GM06990 (cell line): ENCODE results near the gene THAP5.
"Not testable (repeated sequence)": the region's sequence is repeated elsewhere in the genome, so short reads cannot be mapped to it uniquely, and the experiment has no call there.

Experiments
- DNase-seq: peaks from one replicate; pipeline ENCODE4 v3.0.0-alpha.2; 2011; ENCODE audit not compliant: insufficient read length; ENCODE audit errors: extremely low read depth
- H3K27me3 ChIP-seq: replicated peaks from 2 replicates; pipeline ENCODE4 v1.6.0; 2011; ENCODE audit warnings: low read length; ENCODE audit not compliant: control insufficient read depth, insufficient read depth
- H3K36me3 ChIP-seq: 2 replicates; pipeline ENCODE4 v1.5.1; 2011; ENCODE audit warnings: low read length; ENCODE audit not compliant: control insufficient read depth, insufficient read depth
- H3K4me3 ChIP-seq: replicated peaks from 2 replicates; pipeline ENCODE4 v1.5.1; 2011; ENCODE audit warnings: low read depth, mild to moderate bottlenecking, control low read depth, low read length
- TF ChIP-seq, protein P1 (sequence below): IDR thresholded peaks from 2 replicates; pipeline ENCODE4 v1.5.1; 2011; ENCODE audit warnings: low read length, control low read depth, mild to moderate bottlenecking, inconsistent platforms; ENCODE audit not compliant: insufficient read depth, poor library complexity, severe bottlenecking

THAP5 gene

DNA sequence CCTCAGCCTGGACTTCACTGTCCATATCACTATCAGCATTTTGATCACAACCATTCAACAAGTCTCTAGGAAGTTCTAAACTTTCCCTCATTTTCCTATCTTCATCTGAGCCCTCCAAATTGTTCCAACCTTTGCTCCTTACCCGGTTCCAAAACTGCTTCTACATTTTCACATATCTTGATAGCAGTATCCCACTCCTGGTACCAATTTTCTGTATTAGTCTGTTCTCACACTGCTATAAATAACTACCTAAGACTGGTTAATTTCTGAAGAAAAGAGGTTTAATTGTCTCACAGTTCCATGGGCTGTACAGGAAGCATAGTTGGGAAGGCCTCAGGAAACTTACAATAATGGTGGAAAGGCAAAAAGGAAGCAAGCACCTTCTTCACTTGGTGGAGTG is 11.9 kb downstream of the THAP5 start:
- TF ChIP-seq, protein P1, sequence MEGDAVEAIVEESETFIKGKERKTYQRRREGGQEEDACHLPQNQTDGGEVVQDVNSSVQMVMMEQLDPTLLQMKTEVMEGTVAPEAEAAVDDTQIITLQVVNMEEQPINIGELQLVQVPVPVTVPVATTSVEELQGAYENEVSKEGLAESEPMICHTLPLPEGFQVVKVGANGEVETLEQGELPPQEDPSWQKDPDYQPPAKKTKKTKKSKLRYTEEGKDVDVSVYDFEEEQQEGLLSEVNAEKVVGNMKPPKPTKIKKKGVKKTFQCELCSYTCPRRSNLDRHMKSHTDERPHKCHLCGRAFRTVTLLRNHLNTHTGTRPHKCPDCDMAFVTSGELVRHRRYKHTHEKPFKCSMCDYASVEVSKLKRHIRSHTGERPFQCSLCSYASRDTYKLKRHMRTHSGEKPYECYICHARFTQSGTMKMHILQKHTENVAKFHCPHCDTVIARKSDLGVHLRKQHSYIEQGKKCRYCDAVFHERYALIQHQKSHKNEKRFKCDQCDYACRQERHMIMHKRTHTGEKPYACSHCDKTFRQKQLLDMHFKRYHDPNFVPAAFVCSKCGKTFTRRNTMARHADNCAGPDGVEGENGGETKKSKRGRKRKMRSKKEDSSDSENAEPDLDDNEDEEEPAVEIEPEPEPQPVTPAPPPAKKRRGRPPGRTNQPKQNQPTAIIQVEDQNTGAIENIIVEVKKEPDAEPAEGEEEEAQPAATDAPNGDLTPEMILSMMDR: no peak
- Histone ChIP-seq H3K27me3 (no peaks in the 10 kb centered on the region), H3K4me3 (no peak overlapping the region), H3K36me3 (no peaks in the 10 kb centered on the region)
- DNase-seq: no peak

DNA sequence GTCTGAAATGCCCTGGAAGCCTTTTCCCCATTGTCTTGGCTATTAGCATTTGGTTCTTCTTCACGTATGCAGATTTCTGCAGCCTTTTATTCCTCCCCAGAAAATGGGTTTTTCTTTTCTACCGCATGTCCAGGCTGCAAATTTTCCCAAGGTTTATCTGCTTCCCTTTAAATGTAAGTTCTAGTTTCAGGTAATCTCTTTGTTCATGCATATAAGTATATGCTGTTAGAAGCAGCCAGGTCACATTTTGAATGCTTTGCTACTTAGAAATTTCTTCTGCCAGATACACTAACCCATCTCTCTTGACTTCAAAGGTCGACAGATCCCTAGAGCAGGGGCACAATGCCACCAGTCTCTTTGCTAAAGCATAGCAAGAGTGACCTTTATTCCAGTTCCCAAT is 12.3 kb downstream of the THAP5 start:
- no peak for DNase-seq
- TF ChIP-seq, protein P1: no peak
- Histone ChIP-seq H3K4me3 (no peak overlapping the region), H3K27me3 (no peaks in the 10 kb centered on the region), H3K36me3 (no peaks in the 10 kb centered on the region)

DNA sequence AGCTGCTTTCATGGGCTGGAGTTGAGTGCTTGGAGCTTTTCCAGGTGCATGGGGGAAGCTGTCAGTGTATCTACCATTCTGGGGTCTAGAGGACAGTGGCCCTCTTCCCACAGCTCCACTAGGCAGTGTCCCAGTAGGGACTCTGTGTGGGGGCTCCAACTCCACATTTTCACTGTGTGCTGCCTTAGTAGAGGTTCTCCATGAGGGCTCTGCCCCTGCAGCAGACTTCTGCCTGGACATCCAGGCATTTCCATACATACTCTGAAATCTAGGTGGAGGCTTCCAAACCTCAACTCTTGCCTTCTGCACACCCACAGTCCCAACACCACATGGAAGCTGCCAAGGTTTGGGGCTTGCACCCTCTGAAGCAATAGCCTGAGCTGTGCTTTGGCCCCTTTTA is 12.8 kb downstream of the THAP5 start:
- not testable (repeated sequence) for H3K27me3 ChIP-seq, H3K4me3 ChIP-seq, H3K36me3 ChIP-seq, DNase-seq

DNA sequence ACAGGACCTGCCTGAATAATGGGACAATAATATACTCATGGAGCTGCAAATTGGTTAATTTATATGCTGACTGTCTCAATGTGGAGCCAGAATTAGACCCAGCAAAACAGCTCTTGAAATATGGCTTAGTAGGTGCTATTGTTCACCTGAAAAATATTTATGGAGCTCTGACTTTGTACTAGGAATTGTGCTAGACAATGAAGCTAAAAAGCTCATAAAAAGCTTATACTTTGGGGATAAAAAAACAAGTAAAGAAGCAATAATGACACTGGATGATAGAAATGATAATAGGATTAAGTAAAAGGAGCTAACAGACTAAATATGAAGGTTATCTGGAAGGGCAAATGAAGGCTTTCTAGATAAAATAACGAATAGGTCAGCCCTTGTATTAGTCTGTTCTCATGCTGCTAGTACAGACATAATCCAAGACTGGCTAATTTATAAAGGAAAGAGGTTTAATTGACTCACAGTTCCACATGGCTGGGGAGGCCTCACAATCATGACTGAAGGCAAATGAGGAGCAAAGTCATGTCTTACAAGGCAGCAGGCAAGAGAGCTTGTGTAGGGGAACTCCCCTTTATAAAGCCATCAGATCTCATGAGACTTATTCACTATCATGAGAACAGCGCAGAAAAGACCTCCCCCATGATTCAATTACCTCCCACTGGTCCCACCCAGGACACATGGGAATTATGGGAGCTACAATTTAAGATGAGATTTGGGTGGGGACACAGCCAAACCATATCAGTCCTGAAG is 21.2 kb downstream of the THAP5 start:
- not testable (repeated sequence) for H3K36me3 ChIP-seq, H3K4me3 ChIP-seq, DNase-seq, H3K27me3 ChIP-seq

DNA sequence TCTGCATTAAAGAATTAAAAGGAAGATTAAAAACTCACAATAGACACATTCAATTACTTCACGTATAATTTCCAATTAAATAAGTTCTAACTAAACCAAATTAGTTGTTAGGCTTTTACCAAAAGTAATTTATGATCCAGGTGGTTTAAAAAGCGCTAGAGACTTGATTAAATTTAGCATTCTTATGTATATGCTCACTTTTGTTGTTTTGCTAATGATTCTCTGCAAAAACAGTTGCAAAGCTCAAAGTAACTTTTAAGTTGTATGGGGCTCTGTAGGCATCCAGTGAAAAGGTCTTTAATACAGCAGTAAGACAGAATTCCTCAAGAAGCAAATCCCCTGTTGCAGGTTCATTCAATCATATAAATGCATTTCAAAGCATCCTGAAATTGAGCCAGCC is 28.0 kb downstream of the THAP5 start:
- TF ChIP-seq, protein P1: no peak
- Histone ChIP-seq H3K4me3 (no peak overlapping the region), H3K36me3 (no peaks in the 10 kb centered on the region), H3K27me3 (no peaks in the 10 kb centered on the region)
- DNase-seq: no peak

DNA sequence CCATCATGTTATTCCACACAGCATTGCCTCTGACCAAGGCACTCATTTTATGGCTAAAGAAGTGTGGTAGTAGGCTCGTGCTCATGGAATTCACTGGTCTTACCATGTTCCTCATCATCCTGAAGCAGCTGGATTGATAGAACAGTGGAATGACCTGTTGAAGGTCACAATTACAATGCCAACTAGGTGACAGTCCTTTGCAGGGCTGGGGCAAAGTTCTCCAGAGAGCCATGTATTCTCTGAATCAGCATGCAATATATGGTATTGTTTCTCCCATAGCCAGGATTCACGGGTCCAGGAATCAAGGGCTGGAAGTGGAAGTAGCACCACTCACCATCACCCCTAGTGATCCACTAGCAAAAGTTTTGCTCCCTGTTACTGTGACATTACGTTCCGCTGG is 30.8 kb downstream of the THAP5 start:
- H3K36me3 ChIP-seq, DNase-seq, H3K27me3 ChIP-seq, H3K4me3 ChIP-seq: not testable (repeated sequence)

DNA sequence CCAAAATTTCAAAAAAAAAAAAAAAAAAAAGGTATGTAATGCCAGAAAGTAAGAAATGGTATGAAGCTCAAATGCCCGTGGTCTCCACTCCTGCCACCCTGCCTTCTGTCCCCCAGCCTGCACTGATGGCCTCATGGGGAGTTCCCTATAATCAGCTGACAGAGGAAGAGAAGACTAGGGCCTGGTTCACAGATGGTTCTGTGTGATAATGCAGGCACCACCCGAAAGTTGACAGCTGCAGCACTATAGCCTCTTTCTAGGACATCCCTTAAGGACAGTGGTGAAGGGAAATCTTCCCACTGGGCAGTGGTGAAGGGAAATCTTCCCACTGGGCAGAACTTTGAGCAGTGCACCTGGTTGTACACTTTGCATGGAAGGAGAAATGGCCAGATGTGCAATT is 31.3 kb downstream of the THAP5 start:
- not testable (repeated sequence) for DNase-seq, H3K36me3 ChIP-seq

DNA sequence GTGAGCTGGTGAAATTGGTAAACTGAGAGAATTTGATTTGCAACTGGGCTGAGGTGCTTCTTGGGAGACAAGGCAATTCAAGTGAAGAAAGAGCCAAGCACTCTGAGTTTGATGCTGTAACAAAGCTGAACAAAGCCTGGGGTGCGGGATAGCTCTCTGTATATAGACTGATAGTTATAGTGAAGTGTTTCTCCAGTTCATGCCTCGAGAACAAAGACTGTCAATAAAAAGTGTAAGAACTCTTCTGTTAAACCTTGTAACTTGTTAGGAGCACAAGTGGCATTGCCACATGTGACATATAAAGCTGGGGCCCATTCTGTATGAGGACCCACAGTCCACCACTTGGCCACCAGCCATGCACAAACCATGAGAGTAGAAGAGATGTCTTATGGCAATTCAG is 32.3 kb downstream of the THAP5 start:
- TF ChIP-seq, protein P1: no peak
- Histone ChIP-seq H3K36me3 (no peaks in the 10 kb centered on the region), H3K4me3 (no peak overlapping the region), H3K27me3 (no peaks in the 10 kb centered on the region)
- no peak for DNase-seq

More for the DNA sequence above, 31.3 kb downstream of the THAP5 start:
- not testable (repeated sequence) for H3K4me3 ChIP-seq, H3K27me3 ChIP-seq
